ENCODE results near the gene SNRNP200. TPM values are rescaled to one million over a fixed set of nuclear protein-coding genes. Genes with fewer than 3 reads are reported as not detected.

Gene SNRNP200
- total RNA-seq: 100 to 1,000 TPM in 2 of 3 donors, 10 to 100 TPM in 1; 95.8 to 113 (median 106) TPM
- long read RNA-seq, donor 1, full-length matches to known transcripts: 7 of 94 reads
- long read RNA-seq, donor 1, partial matches to known transcripts: 79 of 94 reads
- long read RNA-seq, donor 1, other reads (novel, unspliced or antisense): 8 of 94 reads
- long read RNA-seq, donor 2, full-length matches to known transcripts: 2 of 24 reads
- long read RNA-seq, donor 2, partial matches to known transcripts: 14 of 24 reads
- long read RNA-seq, donor 2, other reads (novel, unspliced or antisense): 8 of 24 reads

DNA sequence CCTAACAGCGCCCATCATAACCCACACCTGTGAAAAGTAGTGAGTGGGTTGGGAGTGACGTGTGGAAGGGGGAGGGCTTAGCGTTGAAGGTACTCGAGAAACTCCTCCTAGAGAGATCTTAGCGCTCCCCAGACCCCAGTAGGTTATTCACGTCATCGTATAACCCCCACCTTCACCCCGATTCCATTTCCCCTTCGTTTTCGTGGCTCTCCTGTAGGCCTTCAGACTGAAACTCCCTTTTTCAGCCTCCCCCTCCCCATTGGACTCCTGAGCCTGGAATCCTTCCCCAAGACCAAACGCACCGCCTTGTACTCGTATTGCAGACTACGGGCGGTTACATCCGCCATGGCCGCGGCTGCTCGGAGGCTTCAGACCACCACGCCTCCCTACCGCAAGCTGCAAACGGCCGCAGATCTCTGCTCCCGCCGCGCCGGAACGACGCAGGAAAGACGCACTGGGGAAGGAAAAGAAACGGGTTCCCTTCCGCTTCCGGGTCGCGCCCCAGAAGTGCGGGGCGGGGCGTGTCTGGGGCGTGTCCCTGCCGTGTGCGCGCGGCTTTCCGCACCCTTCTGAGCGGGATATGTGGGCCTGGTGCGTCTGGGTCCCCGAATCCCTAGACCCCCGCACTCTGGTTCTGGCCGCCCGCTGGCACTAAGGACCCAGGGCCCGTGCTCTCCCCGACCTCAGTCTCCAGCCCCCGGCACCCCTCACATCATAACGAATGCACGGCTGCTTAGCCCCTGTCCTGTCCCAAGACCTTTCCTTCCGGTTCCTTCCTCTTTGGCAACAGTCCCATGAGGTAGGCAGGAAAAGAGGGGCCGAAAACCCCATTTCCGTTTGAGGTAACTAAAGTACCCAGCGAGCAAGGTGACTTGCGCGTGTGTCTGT, at the start of gene SNRNP200:
SNRNP200 (minus strand) TSS at position 456 of the 888 bp plus-strand sequence; CDS start at position 347, 109 bp downstream.
- no peaks in the 10 kb centered on the region for H3K9me3 ChIP-seq
- peak within 1 kb of the TSS; percentile 33 for H3K4me3 ChIP-seq
- peaks cover 6% of the 10 kb centered on the region for H3K36me3 ChIP-seq (ENCODE audit: low read depth)
- intact Hi-C loops (cut with DNase I, micrococcal nuclease): no loop called here
- peak; percentile 93 to 94 (median 94) for DNase-seq
- TF ChIP-seq, protein P1, sequence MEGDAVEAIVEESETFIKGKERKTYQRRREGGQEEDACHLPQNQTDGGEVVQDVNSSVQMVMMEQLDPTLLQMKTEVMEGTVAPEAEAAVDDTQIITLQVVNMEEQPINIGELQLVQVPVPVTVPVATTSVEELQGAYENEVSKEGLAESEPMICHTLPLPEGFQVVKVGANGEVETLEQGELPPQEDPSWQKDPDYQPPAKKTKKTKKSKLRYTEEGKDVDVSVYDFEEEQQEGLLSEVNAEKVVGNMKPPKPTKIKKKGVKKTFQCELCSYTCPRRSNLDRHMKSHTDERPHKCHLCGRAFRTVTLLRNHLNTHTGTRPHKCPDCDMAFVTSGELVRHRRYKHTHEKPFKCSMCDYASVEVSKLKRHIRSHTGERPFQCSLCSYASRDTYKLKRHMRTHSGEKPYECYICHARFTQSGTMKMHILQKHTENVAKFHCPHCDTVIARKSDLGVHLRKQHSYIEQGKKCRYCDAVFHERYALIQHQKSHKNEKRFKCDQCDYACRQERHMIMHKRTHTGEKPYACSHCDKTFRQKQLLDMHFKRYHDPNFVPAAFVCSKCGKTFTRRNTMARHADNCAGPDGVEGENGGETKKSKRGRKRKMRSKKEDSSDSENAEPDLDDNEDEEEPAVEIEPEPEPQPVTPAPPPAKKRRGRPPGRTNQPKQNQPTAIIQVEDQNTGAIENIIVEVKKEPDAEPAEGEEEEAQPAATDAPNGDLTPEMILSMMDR (IDR thresholded peaks at IDR 0.05): no peak
- ATAC-seq: peak; percentile 100
- H3K4me1 ChIP-seq (ENCODE audit: low read depth): peaks cover 13% of the 10 kb centered on the region

- no peak overlapping the region for H3K4me3 ChIP-seq
- TF ChIP-seq, protein P1 (IDR thresholded peaks at IDR 0.05): no peak
- H3K9me3 ChIP-seq: no peaks in the 10 kb centered on the region
- H3K4me1 ChIP-seq (ENCODE audit: low read depth): no peaks in the 10 kb centered on the region
- DNase-seq (no peak), ATAC-seq (no peak)
- no peaks in the 10 kb centered on the region for H3K36me3 ChIP-seq (ENCODE audit: low read depth)
- intact Hi-C loops (cut with DNase I, micrococcal nuclease): no loop called here
These were observed 49.1 kb upstream of the SNRNP200 start for GRCh38 chr2:96354492-96354891.

GRCh38 chr2:96353606-96354101, 48.3 kb upstream of the SNRNP200 start:
- H3K9me3 ChIP-seq: no peaks in the 10 kb centered on the region
- DNase-seq (no peak), ATAC-seq (no peak)
- intact Hi-C loops (cut with DNase I, micrococcal nuclease): no loop called here
- no peaks in the 10 kb centered on the region for H3K36me3 ChIP-seq (ENCODE audit: low read depth)
- TF ChIP-seq, protein P1 (IDR thresholded peaks at IDR 0.05): no peak
- H3K4me1 ChIP-seq (ENCODE audit: low read depth): no peaks in the 10 kb centered on the region
- no peak overlapping the region for H3K4me3 ChIP-seq

DNA sequence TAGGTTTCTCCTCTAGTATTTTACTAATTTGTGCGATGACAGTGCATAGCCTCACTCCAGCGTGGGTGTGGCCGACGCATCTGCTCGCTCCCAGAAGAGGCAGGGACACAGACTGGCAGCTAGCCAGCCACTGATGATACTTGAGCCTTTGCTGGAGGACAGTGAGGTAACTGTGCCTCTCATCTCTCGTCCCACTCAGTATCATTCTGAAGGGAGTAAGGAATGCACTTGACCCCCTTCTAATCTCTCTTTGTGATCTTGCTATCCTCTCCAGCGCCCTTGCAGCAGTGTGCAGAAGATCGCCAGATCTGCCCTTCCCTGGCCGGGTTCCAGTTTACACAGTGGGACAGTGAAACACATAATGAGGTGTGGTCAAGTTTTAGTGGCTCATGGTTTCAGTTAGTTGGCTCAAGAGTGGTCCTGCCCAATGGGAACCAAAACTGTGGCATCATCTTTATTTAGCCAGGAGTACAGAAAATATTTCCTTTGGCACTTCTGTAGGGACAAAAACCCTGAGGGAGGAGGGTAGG, 47.8 kb upstream of the SNRNP200 start:
- TF ChIP-seq, protein P1 (IDR thresholded peaks at IDR 0.05): no peak
- peak; percentile 10 for ATAC-seq

DNA sequence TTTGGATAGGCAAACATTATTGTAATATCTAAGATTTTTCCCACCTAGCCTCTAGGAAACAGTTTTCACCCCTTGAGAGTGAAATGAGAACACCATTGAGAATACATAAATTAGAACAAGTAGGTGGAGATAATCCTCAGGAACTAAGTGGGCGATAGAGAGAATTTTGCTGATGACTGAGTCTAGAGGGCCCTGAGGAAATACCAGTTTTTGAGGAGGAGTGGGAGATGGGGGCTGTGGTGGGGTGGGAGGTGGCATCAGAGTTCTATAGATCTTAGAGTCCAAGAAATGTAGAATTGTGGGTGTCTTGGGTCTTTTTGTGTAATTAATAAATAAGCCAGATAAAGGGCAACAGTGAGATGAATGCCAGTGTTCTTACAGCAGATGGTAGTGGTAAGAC, 42.0 kb upstream of the SNRNP200 start:
- TF ChIP-seq, protein P1 (IDR thresholded peaks at IDR 0.05): no peak
- H3K4me1 ChIP-seq (ENCODE audit: low read depth): no peaks in the 10 kb centered on the region
- DNase-seq: no peak
- no peaks in the 10 kb centered on the region for H3K36me3 ChIP-seq (ENCODE audit: low read depth)
- intact Hi-C loops (cut with DNase I, micrococcal nuclease): no loop called here
- H3K4me3 ChIP-seq: no peak overlapping the region
- no peak for ATAC-seq
- H3K9me3 ChIP-seq: no peaks in the 10 kb centered on the region

More for the DNA sequence above, 47.8 kb upstream of the SNRNP200 start:
- Histone ChIP-seq H3K4me3 (no peak overlapping the region), H3K4me1 (ENCODE audit: low read depth) (no peaks in the 10 kb centered on the region), H3K9me3 (no peaks in the 10 kb centered on the region), H3K36me3 (ENCODE audit: low read depth) (no peaks in the 10 kb centered on the region)
- peak in 2 of 3 donors; percentile 33 to 35 for DNase-seq
- intact Hi-C loops (cut with DNase I, micrococcal nuclease): no loop called here

Measured in mucosa of descending colon (tissue), 3 donors.